ENCODE results near the gene KCNK4. TPM values are rescaled to one million over a fixed set of nuclear protein-coding genes. Genes with fewer than 3 reads are reported as not detected.

The KCNK4 gene
- total RNA-seq, 4 donors from 2014 or later, result 0.27 TPM; not detected in 3

DNA sequence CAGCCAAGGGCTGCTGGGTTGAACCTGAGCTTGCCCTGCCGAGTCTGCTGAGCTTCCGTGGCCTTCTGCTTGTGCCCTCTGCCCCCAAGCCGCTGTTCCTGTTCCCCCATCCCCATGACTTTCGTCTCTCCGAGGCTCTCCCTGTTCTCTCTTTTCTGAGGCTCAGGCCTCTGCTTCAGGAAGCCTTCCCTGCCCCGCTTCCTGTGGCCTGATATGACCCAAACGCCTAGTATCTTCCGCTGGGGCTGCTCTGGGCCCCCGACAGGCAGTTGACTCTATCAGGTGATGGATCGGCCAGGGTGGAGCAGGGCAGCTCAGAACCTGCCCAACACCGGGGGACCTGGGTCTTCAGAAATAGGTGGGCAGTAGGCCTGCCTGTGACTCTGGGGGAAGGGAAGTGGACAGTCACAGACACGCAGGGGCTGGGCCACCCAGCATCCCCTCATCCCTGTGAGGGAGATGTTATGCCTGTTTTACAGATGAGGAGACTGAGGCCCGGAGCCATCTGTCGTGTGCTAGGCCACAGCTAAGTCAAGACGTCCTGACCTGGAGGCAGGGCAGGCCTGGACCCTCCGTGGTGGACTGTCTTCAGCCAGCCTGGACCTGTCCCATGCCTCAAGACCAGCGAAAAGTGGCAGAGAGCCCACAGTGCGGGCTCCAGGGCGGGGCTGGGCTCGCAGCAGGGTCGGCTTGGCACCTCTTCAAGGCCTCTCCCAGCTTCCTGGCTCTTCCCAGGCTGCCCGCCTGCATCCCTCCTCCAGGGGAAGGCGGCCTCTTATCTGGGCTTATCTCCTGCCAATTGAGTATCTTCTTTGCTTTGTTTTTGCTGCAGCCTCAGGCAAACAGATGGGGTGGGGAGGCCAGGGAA, 22.8 kb upstream of the KCNK4 start:
- intact Hi-C loops (cut with DNase I; ENCODE audit: low total_unique reads), result no loop called here

DNA sequence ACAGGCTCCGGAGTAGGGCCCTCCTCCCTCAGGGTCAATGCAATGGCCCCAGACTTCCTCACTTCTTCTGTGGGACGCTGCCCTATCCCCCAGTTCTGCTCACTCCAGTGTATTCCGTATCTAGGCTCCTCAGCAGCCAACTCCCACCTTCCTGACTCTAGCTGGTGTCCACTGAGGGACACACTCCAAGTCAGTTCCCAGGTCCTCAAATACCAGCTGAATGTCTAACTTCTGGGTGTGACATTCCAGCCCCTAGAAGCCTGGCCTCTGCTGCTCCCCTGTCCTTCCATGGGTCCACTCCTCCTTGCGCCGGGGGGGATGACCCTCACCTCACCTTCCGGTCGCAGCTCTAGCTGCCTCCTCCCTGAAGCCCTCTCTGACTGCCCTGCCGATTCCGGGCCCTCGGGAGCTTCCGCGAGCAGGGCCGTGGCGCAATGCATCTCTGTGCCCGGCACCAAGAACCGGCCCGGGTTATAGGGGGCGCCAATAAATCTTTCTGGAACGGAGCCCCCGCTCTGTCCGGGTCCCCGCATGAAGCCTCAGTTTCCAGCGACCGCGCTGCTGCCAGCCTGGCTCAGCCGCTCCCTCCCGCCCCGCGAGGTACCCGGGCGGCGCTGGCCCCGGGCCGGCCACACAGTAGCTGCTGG, 22.1 kb upstream of the KCNK4 start:
- Histone ChIP-seq H3K9me3 (no peaks in the 10 kb centered on the region), H3K4me3 (peak overlapping the region; percentile 51 to 85 (median 66)), H3K4me1 (peaks cover 10 to 48% (median 39%) of the 10 kb centered on the region in 4 donors), H3K27ac (peak overlapping the region; percentile 97 to 99 (median 98)), H3K27me3 (no peaks in the 10 kb centered on the region), H3K36me3 (peaks cover 0 to 8% (median 3%) of the 10 kb centered on the region in 4 donors)
- intact Hi-C loops (cut with DNase I; ENCODE audit: low total_unique reads), result no loop called here
- in situ Hi-C loops (cut with MboI; ENCODE audit: low pct_ligation_motif_present in 1 of 4, low pct_unique_long_range_greater_than_20kb in 1 of 4, low sequenced_read_pairs in 3 of 4), result no loop called here
- peak; percentile 75 for DNase-seq
- no peak for TF ChIP-seq POLR2A (IDR thresholded peaks at IDR 0.05)
- no peak for TF ChIP-seq POLR2AphosphoS5 (IDR thresholded peaks at IDR 0.05)
- TF ChIP-seq EP300 (IDR thresholded peaks at IDR 0.05; ENCODE audit: low read depth), result no peak
- TF ChIP-seq, protein P1, sequence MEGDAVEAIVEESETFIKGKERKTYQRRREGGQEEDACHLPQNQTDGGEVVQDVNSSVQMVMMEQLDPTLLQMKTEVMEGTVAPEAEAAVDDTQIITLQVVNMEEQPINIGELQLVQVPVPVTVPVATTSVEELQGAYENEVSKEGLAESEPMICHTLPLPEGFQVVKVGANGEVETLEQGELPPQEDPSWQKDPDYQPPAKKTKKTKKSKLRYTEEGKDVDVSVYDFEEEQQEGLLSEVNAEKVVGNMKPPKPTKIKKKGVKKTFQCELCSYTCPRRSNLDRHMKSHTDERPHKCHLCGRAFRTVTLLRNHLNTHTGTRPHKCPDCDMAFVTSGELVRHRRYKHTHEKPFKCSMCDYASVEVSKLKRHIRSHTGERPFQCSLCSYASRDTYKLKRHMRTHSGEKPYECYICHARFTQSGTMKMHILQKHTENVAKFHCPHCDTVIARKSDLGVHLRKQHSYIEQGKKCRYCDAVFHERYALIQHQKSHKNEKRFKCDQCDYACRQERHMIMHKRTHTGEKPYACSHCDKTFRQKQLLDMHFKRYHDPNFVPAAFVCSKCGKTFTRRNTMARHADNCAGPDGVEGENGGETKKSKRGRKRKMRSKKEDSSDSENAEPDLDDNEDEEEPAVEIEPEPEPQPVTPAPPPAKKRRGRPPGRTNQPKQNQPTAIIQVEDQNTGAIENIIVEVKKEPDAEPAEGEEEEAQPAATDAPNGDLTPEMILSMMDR (IDR thresholded peaks at IDR 0.05), result no peak
- 0% methylated on average over 26 of the region's 34 CpGs; no CpG with 5 or more reads in 1 of the 2 donors for WGBS, 2 donors (ENCODE audit: low coverage in 1 of 2)

More for the DNA sequence above, 22.8 kb upstream of the KCNK4 start:
- peak; percentile 75 for DNase-seq
- peaks cover 10 to 43% (median 37%) of the 10 kb centered on the region in 4 donors for H3K4me1 ChIP-seq
- peaks cover 0 to 11% (median 3%) of the 10 kb centered on the region in 4 donors for H3K36me3 ChIP-seq
- H3K27me3 ChIP-seq, result no peaks in the 10 kb centered on the region
- 33 to 44% methylated on average over 3 to 23 of the region's 23 CpGs for WGBS, 2 donors (ENCODE audit: low coverage in 1 of 2)
- in situ Hi-C loops (cut with MboI; ENCODE audit: low pct_ligation_motif_present in 1 of 4, low pct_unique_long_range_greater_than_20kb in 1 of 4, low sequenced_read_pairs in 3 of 4), result no loop called here
- peak overlapping the region; percentile 97 to 99 (median 98) for H3K27ac ChIP-seq
- no peaks in the 10 kb centered on the region for H3K9me3 ChIP-seq
- TF ChIP-seq POLR2AphosphoS5 (IDR thresholded peaks at IDR 0.05), result peak in 1 of 3 donors; percentile 3
- no peak for TF ChIP-seq EP300 (IDR thresholded peaks at IDR 0.05; ENCODE audit: low read depth)
- TF ChIP-seq POLR2A (IDR thresholded peaks at IDR 0.05), result no peak
- TF ChIP-seq, protein P1 (IDR thresholded peaks at IDR 0.05), result peak in 2 of 5 experiments; percentile 24 to 31
- peak overlapping the region in 3 of 4 donors; percentile 64 to 85 (median 67) for H3K4me3 ChIP-seq

DNA sequence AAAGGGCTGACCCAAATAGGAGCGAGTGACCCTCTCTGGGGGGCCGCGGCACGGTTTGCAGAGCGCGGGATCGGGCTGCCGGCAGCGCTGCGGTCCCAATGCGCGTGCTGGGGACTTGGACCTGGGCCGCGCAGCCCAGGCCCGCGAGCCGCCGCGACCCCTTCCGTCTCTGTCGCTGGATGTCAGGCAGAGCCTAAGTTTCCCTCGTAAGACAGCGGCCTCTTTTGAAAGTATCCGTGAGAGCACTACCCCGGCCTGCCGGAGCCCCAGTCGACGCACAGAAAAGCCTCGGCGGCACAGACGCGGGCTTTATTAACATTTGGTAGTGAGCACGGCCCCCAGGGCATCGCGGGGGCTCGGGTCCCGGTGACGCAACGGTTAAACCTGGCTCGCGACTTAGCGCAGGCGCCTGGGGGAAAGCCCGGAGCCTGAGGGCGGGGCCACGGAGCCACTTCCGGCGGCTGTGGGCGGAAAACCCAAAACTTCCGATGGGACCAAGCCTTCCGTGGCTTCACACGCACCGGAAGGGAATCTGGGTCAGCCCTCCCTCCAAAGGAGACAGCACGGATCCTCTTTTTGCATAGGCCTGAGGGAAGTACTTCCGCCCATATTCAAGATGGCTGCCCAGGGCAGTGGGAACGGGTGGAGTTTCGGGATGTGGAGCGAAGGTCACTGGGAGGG, 21.4 kb upstream of the KCNK4 start:
- no peaks in the 10 kb centered on the region for H3K9me3 ChIP-seq
- peaks cover 0 to 8% (median 3%) of the 10 kb centered on the region in 4 donors for H3K36me3 ChIP-seq
- peak overlapping the region; percentile 51 to 85 (median 66) for H3K4me3 ChIP-seq
- peak; percentile 98 for DNase-seq
- intact Hi-C loops (cut with DNase I; ENCODE audit: low total_unique reads), result no loop called here
- in situ Hi-C loops (cut with MboI; ENCODE audit: low pct_ligation_motif_present in 1 of 4, low pct_unique_long_range_greater_than_20kb in 1 of 4, low sequenced_read_pairs in 3 of 4), result no loop called here
- WGBS, 2 donors (ENCODE audit: low coverage in 1 of 2), result 1% methylated on average over 44 of the region's 58 CpGs; no CpG with 5 or more reads in 1 of the 2 donors
- TF ChIP-seq POLR2A (IDR thresholded peaks at IDR 0.05) (peak; percentile 66), EP300 (IDR thresholded peaks at IDR 0.05; ENCODE audit: low read depth) (no peak), POLR2AphosphoS5 (IDR thresholded peaks at IDR 0.05) (peak; percentile 76 to 96 (median 84))
- TF ChIP-seq, protein P1 (IDR thresholded peaks at IDR 0.05), result peak in 1 of 5 experiments; percentile 9
- H3K27me3 ChIP-seq, result no peaks in the 10 kb centered on the region
- H3K27ac ChIP-seq, result peak overlapping the region; percentile 97 to 99 (median 98)
- H3K4me1 ChIP-seq, result peaks cover 10 to 52% (median 40%) of the 10 kb centered on the region in 4 donors

Data from transverse colon (tissue), 4 donors.